Type B pancreatic cell (in vitro differentiated cells): ENCODE data around the gene HDAC1. TPM values are rescaled to one million over a fixed set of nuclear protein-coding genes. Genes with fewer than 3 reads are reported as not detected.
"Not testable (repeated sequence)": the region's sequence is repeated elsewhere in the genome, so short reads cannot be mapped to it uniquely, and the experiment has no call there.

Source experiments
- DNase-seq: peaks from one replicate; pipeline ENCODE4 v3.0.0; 2021; ENCODE audit warnings: mixed read lengths; ENCODE audit not compliant: unreplicated experiment; ENCODE audit errors: extremely low spot score
- H3K27ac Mint-ChIP-seq: 2 replicates; pipeline ENCODE4 v1.8.0; 2021; ENCODE audit warnings: mild to moderate bottlenecking, mixed read lengths
- H3K27me3 Mint-ChIP-seq: 2 replicates; pipeline ENCODE4 v1.8.0; 2021; ENCODE audit warnings: mixed read lengths
- H3K36me3 Mint-ChIP-seq: 2 replicates; pipeline ENCODE4 v1.8.0; 2021; ENCODE audit warnings: mixed read lengths
- H3K4me1 Mint-ChIP-seq: one replicate; pipeline ENCODE4 v1.8.0; 2021; ENCODE audit warnings: mixed read lengths; ENCODE audit not compliant: unreplicated experiment
- H3K4me3 Mint-ChIP-seq: 2 replicates; pipeline ENCODE4 v1.8.0; 2021; ENCODE audit warnings: mild to moderate bottlenecking, mixed read lengths
- H3K9me3 Mint-ChIP-seq: 2 replicates; pipeline ENCODE4 v1.8.0; 2021; ENCODE audit warnings: mixed read lengths
- CTCF ChIP-seq: fragments of 200-600 bp; sonication (generic); conservative IDR thresholded peaks from 2 replicates; pipeline ENCODE4 v1.5.0; 2021; ENCODE audit warnings: antibody characterized with exemption, mild to moderate bottlenecking
- total RNA-seq: library from RNA; stranded (reverse); gene quantifications from 2 replicates; pipeline ENCODE4 v1.2.1, GENCODE V29; 2021; ENCODE audit warnings: low replicate concordance

The HDAC1 gene
- total RNA-seq, 1 donor from 2014 or later = 108 TPM

- H3K9me3 Mint-ChIP-seq = no peaks in the 10 kb centered on the region
- peak overlapping the region; percentile 63 for H3K27ac Mint-ChIP-seq
- TF ChIP-seq CTCF = no peak
- peak overlapping the region; percentile 81 for H3K4me3 Mint-ChIP-seq
- peaks cover 14% of the 10 kb centered on the region for H3K4me1 Mint-ChIP-seq
- peaks cover 4% of the 10 kb centered on the region for H3K36me3 Mint-ChIP-seq
- no peaks in the 10 kb centered on the region for H3K27me3 Mint-ChIP-seq
- DNase-seq = no peak
These were observed 61.5 kb downstream of the HDAC1 start for GRCh38 chr1:32353431-32353830.

- Mint-ChIP-seq H3K27me3 (no peaks in the 10 kb centered on the region), H3K9me3 (no peaks in the 10 kb centered on the region), H3K36me3 (peaks cover 4% of the 10 kb centered on the region), H3K4me1 (peaks cover 14% of the 10 kb centered on the region), H3K27ac (peak overlapping the region; percentile 63), H3K4me3 (peak overlapping the region; percentile 79)
- no peak for TF ChIP-seq CTCF
- no peak for DNase-seq
These were observed 62.1 kb downstream of the HDAC1 start for GRCh38 chr1:32353886-32354570.

- Mint-ChIP-seq H3K36me3 (peaks cover 12% of the 10 kb centered on the region), H3K4me1 (peaks cover 20% of the 10 kb centered on the region)
- H3K4me3 Mint-ChIP-seq, H3K9me3 Mint-ChIP-seq, H3K27me3 Mint-ChIP-seq, DNase-seq, H3K27ac Mint-ChIP-seq: not testable (repeated sequence)
These were observed 63.9 kb downstream of the HDAC1 start for GRCh38 chr1:32355778-32356177.

GRCh38 chr1:32356478-32356877 lies 64.6 kb downstream of the HDAC1 start:
- Mint-ChIP-seq H3K4me3 (no peak overlapping the region), H3K4me1 (peaks cover 22% of the 10 kb centered on the region), H3K9me3 (no peaks in the 10 kb centered on the region), H3K27me3 (peaks cover 5% of the 10 kb centered on the region), H3K27ac (no peak overlapping the region), H3K36me3 (peaks cover 15% of the 10 kb centered on the region)
- no peak for DNase-seq
- TF ChIP-seq CTCF = no peak

GRCh38 chr1:32357614-32358013 lies 65.7 kb downstream of the HDAC1 start:
- peaks cover 18% of the 10 kb centered on the region for H3K36me3 Mint-ChIP-seq

GRCh38 chr1:32358435-32358834 lies 66.6 kb downstream of the HDAC1 start:
- H3K27me3 Mint-ChIP-seq = peaks cover 5% of the 10 kb centered on the region
- no peak overlapping the region for H3K4me3 Mint-ChIP-seq
- H3K27ac Mint-ChIP-seq = no peak overlapping the region
- TF ChIP-seq CTCF = no peak
- H3K9me3 Mint-ChIP-seq = no peaks in the 10 kb centered on the region
- DNase-seq = no peak
- peaks cover 28% of the 10 kb centered on the region for H3K4me1 Mint-ChIP-seq
- peaks cover 24% of the 10 kb centered on the region for H3K36me3 Mint-ChIP-seq

More at GRCh38 chr1:32357614-32358013, 65.7 kb downstream of the HDAC1 start:
- peaks cover 5% of the 10 kb centered on the region for H3K27me3 Mint-ChIP-seq
- no peak for DNase-seq
- no peak overlapping the region for H3K27ac Mint-ChIP-seq
- TF ChIP-seq CTCF = no peak
- peaks cover 26% of the 10 kb centered on the region for H3K4me1 Mint-ChIP-seq
- H3K9me3 Mint-ChIP-seq = no peaks in the 10 kb centered on the region
- no peak overlapping the region for H3K4me3 Mint-ChIP-seq
